Measurements from ENCODE around the gene NUP205.

The NUP205 gene

DNA sequence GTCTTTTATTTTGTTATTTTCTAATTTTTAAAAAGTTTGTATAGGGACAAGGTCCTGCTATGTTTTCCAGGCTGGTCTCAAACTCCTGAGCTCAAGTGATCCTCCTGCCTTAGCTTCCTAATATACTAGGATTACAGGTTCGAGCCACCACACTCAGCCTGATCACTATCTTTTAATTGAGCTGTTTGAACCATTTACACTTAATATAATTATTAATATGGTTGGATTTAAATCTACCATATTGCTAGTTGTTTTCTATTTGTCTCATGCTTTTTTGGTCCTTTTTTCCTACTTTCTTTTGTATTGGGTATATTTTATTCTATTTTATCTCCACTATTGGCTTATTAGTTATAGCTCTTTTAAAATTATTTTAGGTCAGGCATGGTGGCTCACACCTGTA, 34.6 kb upstream of the NUP205 start:
- ChIA-PET POLR2A (no interaction called here), CTCF (no interaction called here)
- WGBS (ENCODE audit: insufficient coverage) = no CpG with 5 or more reads among the region's 1 CpG
- Histone ChIP-seq H3K4me3 (ENCODE audit: control insufficient read depth in 1 of 7, extremely low read depth in 1 of 7, insufficient read depth in 4 of 7, low read depth in 2 of 7, low read length in 6 of 7) (no peak overlapping the region), H3K27ac (ENCODE audit: insufficient read depth in 1 of 2, low read depth in 1 of 2, low read length in 2 of 2, poor library complexity in 1 of 2, severe bottlenecking in 2 of 2) (no peak overlapping the region), H3K4me1 (ENCODE audit: control extremely low read depth in 1 of 4, control insufficient read depth in 4 of 4, insufficient read depth in 4 of 4, low read length in 3 of 4) (no peaks in the 10 kb centered on the region), H3K9me3 (ENCODE audit: control extremely low read depth in 1 of 5, control insufficient read depth in 4 of 5, insufficient read depth in 2 of 5, low read depth in 1 of 5, low read length in 4 of 5) (peaks cover 0 to 7% (median 0%) of the 10 kb centered on the region in 5 experiments), H3K27me3 (replicated peaks in 2 of 5; ENCODE audit: control insufficient read depth in 4 of 5, insufficient read depth in 5 of 5, low read length in 4 of 5) (no peaks in the 10 kb centered on the region), H3K36me3 (ENCODE audit: control insufficient read depth in 4 of 4, insufficient read depth in 4 of 4, low read length in 3 of 4) (no peaks in the 10 kb centered on the region)
- DNase-seq = no peak

DNA sequence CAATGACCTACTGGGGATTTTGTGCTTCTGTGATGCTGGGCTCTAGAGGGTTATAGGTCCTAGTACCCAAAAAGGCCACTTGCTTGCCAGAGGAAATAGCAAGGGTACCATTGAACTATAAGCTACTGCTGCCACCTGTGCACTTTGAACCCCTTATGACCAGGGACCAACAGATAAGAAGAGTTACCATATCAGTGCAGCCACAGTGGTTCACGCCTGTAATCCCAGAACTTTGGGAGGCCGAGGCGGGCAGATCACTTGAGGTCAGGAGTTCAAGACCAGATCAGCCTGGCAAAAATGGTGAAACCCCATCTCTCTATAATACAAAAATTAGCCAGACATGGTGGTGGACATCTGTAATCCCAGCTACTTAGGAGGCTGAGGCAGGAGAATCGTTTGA, 32.3 kb upstream of the NUP205 start:
- WGBS (ENCODE audit: insufficient coverage) = 100% methylated on average over 1 of the region's 4 CpGs
- Histone ChIP-seq H3K4me1 (ENCODE audit: control extremely low read depth in 1 of 4, control insufficient read depth in 4 of 4, insufficient read depth in 4 of 4, low read length in 3 of 4) (no peaks in the 10 kb centered on the region), H3K27ac (ENCODE audit: insufficient read depth in 1 of 2, low read depth in 1 of 2, low read length in 2 of 2, poor library complexity in 1 of 2, severe bottlenecking in 2 of 2) (no peak overlapping the region), H3K9me3 (ENCODE audit: control extremely low read depth in 1 of 5, control insufficient read depth in 4 of 5, insufficient read depth in 2 of 5, low read depth in 1 of 5, low read length in 4 of 5) (peaks cover 0 to 7% (median 3%) of the 10 kb centered on the region in 5 experiments), H3K27me3 (replicated peaks in 2 of 5; ENCODE audit: control insufficient read depth in 4 of 5, insufficient read depth in 5 of 5, low read length in 4 of 5) (no peaks in the 10 kb centered on the region), H3K4me3 (ENCODE audit: control insufficient read depth in 1 of 7, extremely low read depth in 1 of 7, insufficient read depth in 4 of 7, low read depth in 2 of 7, low read length in 6 of 7) (no peak overlapping the region), H3K36me3 (ENCODE audit: control insufficient read depth in 4 of 4, insufficient read depth in 4 of 4, low read length in 3 of 4) (no peaks in the 10 kb centered on the region)
- ChIA-PET CTCF (no interaction called here), POLR2A (no interaction called here)
- no peak for DNase-seq

DNA sequence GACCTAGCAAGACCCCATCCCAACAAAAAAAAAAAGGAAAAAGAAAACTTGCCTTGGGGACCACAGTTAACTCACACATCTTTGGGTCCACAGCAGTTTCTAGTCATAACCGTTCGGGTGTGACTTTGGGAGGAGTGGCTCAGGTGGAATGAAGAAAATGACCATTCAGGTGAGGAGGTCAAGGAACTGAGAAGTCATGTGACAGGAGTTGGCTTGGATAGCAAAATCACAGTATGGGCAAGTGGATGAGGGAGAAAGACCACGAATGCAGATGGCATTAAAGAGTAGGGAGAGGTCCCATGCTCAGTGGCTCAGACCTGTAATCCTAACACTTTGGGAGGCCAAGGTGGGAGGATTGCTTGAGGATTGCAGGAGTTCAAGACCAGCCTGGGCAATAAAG, 30.7 kb upstream of the NUP205 start:
- Histone ChIP-seq H3K9me3 (ENCODE audit: control extremely low read depth in 1 of 5, control insufficient read depth in 4 of 5, insufficient read depth in 2 of 5, low read depth in 1 of 5, low read length in 4 of 5) (peaks cover 0 to 7% (median 3%) of the 10 kb centered on the region in 5 experiments), H3K4me1 (ENCODE audit: control extremely low read depth in 1 of 4, control insufficient read depth in 4 of 4, insufficient read depth in 4 of 4, low read length in 3 of 4) (no peaks in the 10 kb centered on the region), H3K27ac (ENCODE audit: insufficient read depth in 1 of 2, low read depth in 1 of 2, low read length in 2 of 2, poor library complexity in 1 of 2, severe bottlenecking in 2 of 2) (no peak overlapping the region), H3K27me3 (replicated peaks in 2 of 5; ENCODE audit: control insufficient read depth in 4 of 5, insufficient read depth in 5 of 5, low read length in 4 of 5) (no peaks in the 10 kb centered on the region), H3K36me3 (ENCODE audit: control insufficient read depth in 4 of 4, insufficient read depth in 4 of 4, low read length in 3 of 4) (no peaks in the 10 kb centered on the region), H3K4me3 (ENCODE audit: control insufficient read depth in 1 of 7, extremely low read depth in 1 of 7, insufficient read depth in 4 of 7, low read depth in 2 of 7, low read length in 6 of 7) (no peak overlapping the region)
- WGBS (ENCODE audit: insufficient coverage) = 94% methylated on average over 3 of the region's 3 CpGs
- ChIA-PET CTCF (interaction anchor here (0.7 to 1.1 kb wide), 2 partner anchors 33 to 273 kb away, joined by 3 read pairs; no protein-coding TSS in a partner anchor), POLR2A (no interaction called here)
- no peak for DNase-seq

DNA sequence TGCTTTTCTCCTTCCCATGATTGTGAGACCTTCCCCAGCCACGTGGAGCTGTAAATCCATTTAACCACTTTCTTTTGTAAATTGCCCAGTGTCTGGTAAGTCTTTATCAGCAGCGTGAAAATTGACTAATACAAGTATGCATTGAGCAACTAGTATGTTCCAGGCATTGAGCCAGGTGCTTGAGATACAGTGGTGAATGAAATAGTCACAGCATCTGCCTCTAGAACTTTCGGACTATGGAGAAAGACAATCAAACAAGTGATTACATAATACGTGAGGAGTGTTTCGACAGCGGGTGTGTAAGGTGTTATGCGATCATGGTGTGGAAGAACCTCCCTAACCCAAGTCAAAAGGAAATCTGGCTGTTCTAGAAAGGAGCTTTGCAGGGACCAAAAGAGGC, 21.6 kb upstream of the NUP205 start:
- ChIA-PET CTCF (no interaction called here), POLR2A (no interaction called here)
- no peak overlapping the region for H3K27ac ChIP-seq (ENCODE audit: insufficient read depth in 1 of 2, low read depth in 1 of 2, low read length in 2 of 2, poor library complexity in 1 of 2, severe bottlenecking in 2 of 2)
- peak in 2 of 3 donors; percentile 5 to 10 for DNase-seq
- no peaks in the 10 kb centered on the region for H3K9me3 ChIP-seq (ENCODE audit: control extremely low read depth in 1 of 5, control insufficient read depth in 4 of 5, insufficient read depth in 2 of 5, low read depth in 1 of 5, low read length in 4 of 5)
- no peaks in the 10 kb centered on the region for H3K27me3 ChIP-seq (replicated peaks in 2 of 5; ENCODE audit: control insufficient read depth in 4 of 5, insufficient read depth in 5 of 5, low read length in 4 of 5)
- H3K4me3 ChIP-seq (ENCODE audit: control insufficient read depth in 1 of 7, extremely low read depth in 1 of 7, insufficient read depth in 4 of 7, low read depth in 2 of 7, low read length in 6 of 7) = no peak overlapping the region
- WGBS (ENCODE audit: insufficient coverage) = 95% methylated on average over 5 of the region's 7 CpGs
- H3K36me3 ChIP-seq (ENCODE audit: control insufficient read depth in 4 of 4, insufficient read depth in 4 of 4, low read length in 3 of 4) = no peaks in the 10 kb centered on the region
- H3K4me1 ChIP-seq (ENCODE audit: control extremely low read depth in 1 of 4, control insufficient read depth in 4 of 4, insufficient read depth in 4 of 4, low read length in 3 of 4) = peaks cover 3 to 10% (median 7%) of the 10 kb centered on the region in 4 experiments

DNA sequence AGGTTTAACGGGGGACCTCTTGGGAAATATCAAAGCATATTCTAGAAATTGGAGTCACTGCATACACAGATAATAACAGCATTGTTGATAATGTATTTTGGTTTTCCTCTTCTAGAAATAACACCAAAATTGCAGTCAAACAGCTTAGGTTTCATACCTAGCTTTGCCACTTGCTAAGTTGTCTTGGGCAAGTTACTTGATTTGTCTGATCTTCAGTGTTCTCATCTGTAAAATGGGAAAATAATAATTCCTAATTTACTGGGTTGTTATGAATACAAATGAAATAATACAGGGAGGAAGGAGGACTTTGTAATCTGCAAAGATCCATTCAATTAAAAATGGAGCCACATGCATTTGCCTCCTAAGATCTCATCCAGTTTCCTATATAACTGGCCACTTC, 20.3 kb upstream of the NUP205 start:
- CTCF ChIA-PET = no interaction called here

DNA sequence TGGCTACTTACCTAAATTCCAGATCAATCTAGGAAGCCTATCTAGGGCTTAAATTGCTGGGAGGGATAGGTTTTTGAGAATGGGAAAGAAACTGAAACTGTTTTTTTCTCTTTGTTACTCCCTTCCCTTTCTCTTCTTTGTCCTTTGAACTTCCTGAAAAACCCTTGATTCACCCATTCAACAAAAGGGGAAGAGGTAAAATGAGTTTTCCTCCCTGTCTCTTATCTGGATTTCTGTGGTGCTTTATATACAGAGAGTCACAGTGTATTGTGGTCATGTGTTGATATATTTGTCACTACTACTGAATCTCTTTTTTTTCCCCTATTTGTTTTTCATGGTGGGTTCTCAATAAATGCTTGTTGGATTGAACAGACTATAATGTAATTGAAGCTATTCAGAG, 19.8 kb upstream of the NUP205 start:
- peak overlapping the region in 1 of 7 experiments; percentile 4 for H3K4me3 ChIP-seq (ENCODE audit: control insufficient read depth in 1 of 7, extremely low read depth in 1 of 7, insufficient read depth in 4 of 7, low read depth in 2 of 7, low read length in 6 of 7)
- no peaks in the 10 kb centered on the region for H3K27me3 ChIP-seq (replicated peaks in 2 of 5; ENCODE audit: control insufficient read depth in 4 of 5, insufficient read depth in 5 of 5, low read length in 4 of 5)
- H3K36me3 ChIP-seq (ENCODE audit: control insufficient read depth in 4 of 4, insufficient read depth in 4 of 4, low read length in 3 of 4) = no peaks in the 10 kb centered on the region
- ChIA-PET CTCF (interaction anchor here (0.7 to 1.0 kb wide), 2 partner anchors 17 to 21 kb away, joined by 3 read pairs; no protein-coding TSS in a partner anchor), POLR2A (no interaction called here)
- peak; percentile 39 to 75 (median 68) for DNase-seq
- H3K27ac ChIP-seq (ENCODE audit: insufficient read depth in 1 of 2, low read depth in 1 of 2, low read length in 2 of 2, poor library complexity in 1 of 2, severe bottlenecking in 2 of 2) = peak overlapping the region in 1 of 2 experiments; percentile 16
- H3K9me3 ChIP-seq (ENCODE audit: control extremely low read depth in 1 of 5, control insufficient read depth in 4 of 5, insufficient read depth in 2 of 5, low read depth in 1 of 5, low read length in 4 of 5) = no peaks in the 10 kb centered on the region
- peaks cover 3 to 10% (median 7%) of the 10 kb centered on the region in 4 experiments for H3K4me1 ChIP-seq (ENCODE audit: control extremely low read depth in 1 of 4, control insufficient read depth in 4 of 4, insufficient read depth in 4 of 4, low read length in 3 of 4)

More for the DNA sequence above, 20.3 kb upstream of the NUP205 start:
- DNase-seq = peak in 2 of 3 donors; percentile 8 to 9
- H3K27me3 ChIP-seq (replicated peaks in 2 of 5; ENCODE audit: control insufficient read depth in 4 of 5, insufficient read depth in 5 of 5, low read length in 4 of 5) = no peaks in the 10 kb centered on the region
- H3K9me3 ChIP-seq (ENCODE audit: control extremely low read depth in 1 of 5, control insufficient read depth in 4 of 5, insufficient read depth in 2 of 5, low read depth in 1 of 5, low read length in 4 of 5) = no peaks in the 10 kb centered on the region
- WGBS (ENCODE audit: insufficient coverage) = no CpG with 5 or more reads among the region's 1 CpG
- peak overlapping the region in 1 of 2 experiments; percentile 16 for H3K27ac ChIP-seq (ENCODE audit: insufficient read depth in 1 of 2, low read depth in 1 of 2, low read length in 2 of 2, poor library complexity in 1 of 2, severe bottlenecking in 2 of 2)
- H3K36me3 ChIP-seq (ENCODE audit: control insufficient read depth in 4 of 4, insufficient read depth in 4 of 4, low read length in 3 of 4) = no peaks in the 10 kb centered on the region
- POLR2A ChIA-PET = no interaction called here
- peaks cover 3 to 10% (median 7%) of the 10 kb centered on the region in 4 experiments for H3K4me1 ChIP-seq (ENCODE audit: control extremely low read depth in 1 of 4, control insufficient read depth in 4 of 4, insufficient read depth in 4 of 4, low read length in 3 of 4)
- peak overlapping the region in 1 of 7 experiments; percentile 4 for H3K4me3 ChIP-seq (ENCODE audit: control insufficient read depth in 1 of 7, extremely low read depth in 1 of 7, insufficient read depth in 4 of 7, low read depth in 2 of 7, low read length in 6 of 7)

DNA sequence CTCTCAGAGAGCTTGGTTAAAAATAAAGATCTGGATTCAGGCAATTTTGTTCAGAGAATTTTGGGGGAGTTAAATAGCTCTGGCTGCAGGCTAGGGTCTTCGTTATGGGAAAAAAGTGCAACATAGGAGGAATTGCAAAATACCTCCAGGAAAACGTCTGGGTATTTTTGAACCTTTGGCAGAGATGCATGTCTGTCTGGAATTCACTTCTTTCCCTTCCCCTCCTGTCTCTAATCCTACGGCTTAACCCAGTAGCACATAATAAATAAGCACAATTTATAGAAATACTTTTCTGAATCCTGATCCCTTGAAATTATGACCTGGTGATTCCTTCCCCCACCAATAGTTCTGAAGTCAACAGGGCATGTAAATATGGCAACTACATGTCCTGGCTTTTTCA, 19.3 kb upstream of the NUP205 start:
- Histone ChIP-seq H3K27ac (ENCODE audit: insufficient read depth in 1 of 2, low read depth in 1 of 2, low read length in 2 of 2, poor library complexity in 1 of 2, severe bottlenecking in 2 of 2) (no peak overlapping the region), H3K4me3 (ENCODE audit: control insufficient read depth in 1 of 7, extremely low read depth in 1 of 7, insufficient read depth in 4 of 7, low read depth in 2 of 7, low read length in 6 of 7) (no peak overlapping the region), H3K27me3 (replicated peaks in 2 of 5; ENCODE audit: control insufficient read depth in 4 of 5, insufficient read depth in 5 of 5, low read length in 4 of 5) (no peaks in the 10 kb centered on the region), H3K9me3 (ENCODE audit: control extremely low read depth in 1 of 5, control insufficient read depth in 4 of 5, insufficient read depth in 2 of 5, low read depth in 1 of 5, low read length in 4 of 5) (no peaks in the 10 kb centered on the region), H3K36me3 (ENCODE audit: control insufficient read depth in 4 of 4, insufficient read depth in 4 of 4, low read length in 3 of 4) (no peaks in the 10 kb centered on the region), H3K4me1 (ENCODE audit: control extremely low read depth in 1 of 4, control insufficient read depth in 4 of 4, insufficient read depth in 4 of 4, low read length in 3 of 4) (peaks cover 3 to 10% (median 7%) of the 10 kb centered on the region in 4 experiments)
- POLR2A ChIA-PET = no interaction called here
- CTCF ChIA-PET = interaction anchor here (0.7 to 1.0 kb wide), 2 partner anchors 18 to 20 kb away, joined by 3 read pairs; no protein-coding TSS in a partner anchor
- WGBS (ENCODE audit: insufficient coverage) = 78% methylated on average over 3 of the region's 3 CpGs
- DNase-seq = no peak
